NCI-H1694 (cell line): ENCODE measurements around the gene MAP7D1.
"Not testable (repeated sequence)": the region's sequence is repeated elsewhere in the genome, so short reads cannot be mapped to it uniquely, and the experiment has no call there.

Source experiments
- DNase-seq: peaks from one replicate; lab custom pipeline; 2025; lab: John Stamatoyannopoulos, UW

The MAP7D1 gene

DNA sequence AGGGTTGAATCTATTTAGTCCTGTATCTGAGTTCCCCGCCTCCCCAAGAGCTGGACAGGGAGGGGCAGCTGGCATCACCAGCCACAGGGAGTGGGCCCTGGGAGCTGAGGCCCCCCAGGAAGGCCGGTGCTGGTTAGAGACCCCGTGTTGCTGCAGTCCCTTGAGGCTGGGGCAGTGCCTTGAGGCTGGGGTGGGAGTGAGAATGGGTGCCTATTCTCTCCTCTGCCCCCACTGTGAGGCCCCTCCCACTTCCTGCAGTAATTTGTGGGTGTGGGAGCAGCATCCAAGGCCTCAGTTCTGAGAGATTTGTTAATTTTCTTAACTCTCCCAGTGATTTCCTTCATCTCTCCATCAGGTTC is 4.1 kb upstream of the MAP7D1 start:
- DNase-seq = no peak

DNA sequence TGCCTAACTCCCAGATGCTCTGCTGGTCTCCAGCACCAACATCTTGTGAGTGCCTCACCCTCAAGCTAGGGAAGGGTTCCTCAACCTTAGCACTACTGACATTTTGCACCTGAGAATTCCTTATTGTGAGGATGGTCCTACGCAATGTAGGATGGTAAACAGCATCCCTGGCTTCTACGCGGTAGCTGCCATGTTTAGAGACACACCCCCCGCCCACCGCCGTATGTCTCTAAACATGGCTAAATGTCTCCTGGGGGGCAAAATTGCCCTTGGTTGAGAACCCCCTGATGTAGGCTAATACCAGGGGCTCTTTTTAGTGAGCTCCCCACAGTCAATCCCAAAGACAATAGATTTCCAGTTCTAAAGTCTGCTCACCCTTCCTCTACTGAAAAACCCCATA is 2.5 kb upstream of the MAP7D1 start:
- DNase-seq = no peak

DNA sequence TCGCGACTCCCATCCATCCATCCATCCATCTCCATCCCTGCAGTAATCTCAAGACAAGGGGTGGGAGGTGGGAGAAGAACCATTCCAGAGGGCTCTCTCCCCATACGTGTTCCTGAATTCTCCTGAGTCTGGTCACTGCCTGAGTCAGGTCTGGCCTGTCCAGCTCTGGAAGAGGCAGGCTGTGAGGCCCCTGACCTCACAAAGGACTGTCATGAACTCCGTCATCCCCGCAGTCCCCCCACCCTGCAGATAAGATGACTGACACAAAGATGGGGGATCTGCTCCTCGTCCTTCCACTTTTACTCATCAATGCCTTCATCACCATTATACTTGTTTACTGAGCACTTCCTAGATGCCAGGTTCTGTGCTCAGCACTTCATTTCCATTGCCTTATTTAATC is 1.6 kb upstream of the MAP7D1 start:
- DNase-seq = no peak

DNA sequence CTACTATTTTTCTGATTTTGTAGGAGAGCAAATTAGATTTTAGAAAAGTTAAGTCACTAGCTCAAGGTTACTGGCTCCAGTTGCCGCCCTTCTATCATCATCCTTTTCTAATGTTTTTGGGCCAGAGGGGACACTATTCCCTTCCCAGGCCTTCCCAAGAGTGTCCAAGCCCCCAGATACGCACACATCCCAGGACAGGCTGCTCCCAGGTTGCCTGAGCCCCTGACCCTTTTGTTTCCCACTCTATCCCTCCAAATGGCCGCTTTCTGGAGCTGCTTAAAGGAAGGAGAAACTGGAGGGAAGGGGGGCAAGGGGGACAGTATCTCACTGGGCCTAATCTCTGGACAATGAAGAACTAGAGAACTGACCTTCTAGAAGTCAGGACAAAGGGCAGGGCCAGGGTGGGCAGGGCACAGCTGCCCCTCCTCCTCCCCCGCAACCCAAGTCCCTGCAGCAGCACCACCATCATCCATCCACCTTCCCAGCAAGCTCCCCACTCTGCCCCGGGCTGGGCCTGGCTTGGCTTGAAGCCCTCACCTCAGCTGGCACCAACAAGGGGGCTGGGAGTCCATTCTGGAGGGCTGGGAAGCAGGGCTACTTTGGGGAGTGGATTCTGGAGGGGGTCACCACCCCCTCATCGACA is 1.1 kb upstream of the MAP7D1 start:
- DNase-seq = no peak

DNA sequence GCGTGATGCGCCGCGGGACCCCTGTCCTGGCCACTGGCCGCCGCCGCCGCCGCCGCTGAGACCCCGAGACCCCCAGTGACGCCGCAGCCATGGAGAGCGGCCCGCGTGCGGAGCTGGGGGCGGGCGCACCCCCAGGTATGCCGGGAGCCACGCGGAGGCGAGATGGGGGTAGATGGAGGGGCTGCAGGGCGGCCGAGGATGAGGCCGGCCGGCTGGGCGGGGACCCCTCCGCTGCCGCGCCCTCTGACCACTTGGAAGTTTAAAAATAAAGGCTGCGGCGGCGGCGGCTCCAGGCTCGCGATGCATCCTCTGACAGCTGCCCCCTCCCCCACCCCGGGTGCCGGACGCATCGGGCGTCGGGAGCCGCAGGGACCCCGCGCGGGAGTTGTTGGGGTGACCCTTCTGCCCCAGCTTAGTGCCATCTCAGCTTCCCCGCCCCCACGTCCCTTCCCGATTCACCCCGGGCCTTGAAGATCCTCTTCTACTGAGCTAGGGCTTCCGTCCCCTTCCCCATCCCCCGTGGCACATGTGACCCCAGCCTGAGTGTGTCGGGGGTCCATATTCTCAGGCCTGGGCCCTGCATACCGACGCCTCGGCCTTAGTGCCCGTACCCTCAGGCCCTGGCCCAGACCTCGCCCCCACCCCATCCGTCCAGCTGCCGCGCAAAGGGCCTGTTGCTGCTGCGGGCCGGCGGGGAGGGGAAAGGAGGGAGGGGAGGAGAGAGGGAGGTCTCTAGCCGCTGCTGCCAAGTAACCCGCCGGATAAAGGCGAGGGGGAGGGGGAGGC is 562 bp downstream of the MAP7D1 start:
- DNase-seq = no peak

DNA sequence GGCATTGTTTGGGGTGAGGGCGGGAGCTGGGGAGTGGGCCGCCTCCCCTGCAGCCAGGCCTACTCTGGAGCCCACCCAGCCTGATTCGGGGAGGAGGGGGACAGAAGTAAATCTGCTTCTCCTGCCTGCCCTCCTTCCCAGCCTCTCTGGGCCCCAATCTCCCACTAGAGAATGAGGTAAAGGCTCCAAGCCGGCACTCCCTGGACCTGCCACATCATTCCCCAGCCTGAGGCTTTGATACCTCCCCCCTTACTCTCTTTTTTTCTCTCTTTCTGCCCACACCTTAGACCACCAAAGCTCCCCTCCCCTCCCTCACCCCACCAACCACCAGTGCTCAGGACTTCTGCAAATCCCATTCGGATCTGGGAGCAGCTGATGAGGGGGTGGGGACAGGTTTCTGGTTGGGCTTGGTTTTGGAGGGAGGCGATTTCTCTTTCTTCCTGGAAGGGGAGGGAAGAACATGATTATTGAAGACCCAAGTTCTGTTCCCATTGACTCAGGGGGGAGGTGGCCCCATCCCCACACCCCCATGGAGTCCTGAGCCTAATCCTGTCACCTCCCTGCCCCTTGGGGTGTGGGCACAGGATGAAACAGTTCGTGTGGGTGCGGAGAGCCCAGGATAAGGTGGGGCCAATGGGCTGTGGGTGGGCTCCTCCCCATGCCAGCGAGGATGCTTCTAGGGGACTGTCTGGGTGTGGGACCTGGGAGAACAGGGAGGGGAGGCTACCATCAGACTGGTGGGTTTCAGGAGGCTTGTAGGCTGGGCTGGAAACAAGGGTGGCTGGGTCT is 1.3 kb downstream of the MAP7D1 start:
- DNase-seq = peak; percentile 26

DNA sequence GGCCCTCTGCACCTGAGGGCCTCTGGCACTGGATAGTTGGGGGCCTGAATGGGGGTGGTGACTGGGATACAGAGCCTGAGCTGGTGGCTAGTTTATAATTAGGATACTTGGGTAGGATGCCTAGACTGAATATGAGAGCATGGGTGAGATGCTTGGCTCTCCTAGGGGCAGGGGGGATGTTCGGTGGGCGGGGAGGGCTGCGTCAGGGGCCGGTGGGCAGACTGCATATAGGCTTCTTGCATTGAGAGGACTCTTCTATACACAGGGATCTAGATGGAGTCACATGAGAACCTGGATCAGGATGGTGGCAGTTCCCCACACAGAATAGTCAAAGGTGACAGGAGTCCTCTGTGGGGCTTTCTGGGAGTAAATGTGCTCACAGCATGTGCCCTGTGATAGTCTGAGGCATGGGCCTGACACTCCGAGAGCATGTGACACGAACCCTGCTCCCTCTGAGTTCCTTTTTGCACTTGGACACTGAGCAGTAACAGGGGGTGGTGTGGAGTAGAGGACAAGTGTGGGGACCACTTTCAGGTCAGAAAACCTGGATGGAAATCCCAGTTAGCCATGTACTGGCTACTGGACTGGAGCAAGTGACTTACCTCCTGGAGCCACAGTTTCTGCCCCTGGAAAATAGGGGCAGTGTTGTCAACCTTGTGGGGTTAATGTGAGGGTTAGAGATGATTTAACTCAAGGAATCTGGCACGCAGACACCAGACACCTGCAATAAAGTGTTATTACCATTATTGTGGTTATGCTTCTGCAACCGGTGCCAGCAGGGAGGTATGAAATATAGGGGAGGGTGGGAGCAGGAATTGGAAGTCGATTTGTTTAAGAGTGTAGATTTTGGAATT is 2.2 kb downstream of the MAP7D1 start:
- DNase-seq = no peak

DNA sequence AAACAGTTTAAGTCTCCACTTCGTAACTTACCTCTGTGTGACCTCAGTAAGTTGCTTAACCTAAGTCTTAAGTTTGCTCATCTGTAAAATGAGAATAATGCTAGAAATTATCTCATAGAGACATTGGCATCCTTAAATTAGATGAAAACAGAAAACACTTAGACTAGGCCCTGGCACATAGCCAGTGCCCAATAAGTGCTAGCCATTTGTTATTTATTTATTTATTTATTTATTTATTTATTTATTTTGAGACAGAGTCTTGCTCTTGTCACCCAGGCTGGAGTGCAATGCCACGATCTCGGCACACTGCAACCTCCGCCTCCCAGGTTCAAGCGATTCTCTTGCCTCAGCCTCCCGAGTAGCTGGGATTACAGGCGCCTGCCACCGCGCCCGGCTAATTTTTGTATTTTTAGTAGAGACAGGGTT is 2.9 kb downstream of the MAP7D1 start:
- not testable (repeated sequence) for DNase-seq

DNA sequence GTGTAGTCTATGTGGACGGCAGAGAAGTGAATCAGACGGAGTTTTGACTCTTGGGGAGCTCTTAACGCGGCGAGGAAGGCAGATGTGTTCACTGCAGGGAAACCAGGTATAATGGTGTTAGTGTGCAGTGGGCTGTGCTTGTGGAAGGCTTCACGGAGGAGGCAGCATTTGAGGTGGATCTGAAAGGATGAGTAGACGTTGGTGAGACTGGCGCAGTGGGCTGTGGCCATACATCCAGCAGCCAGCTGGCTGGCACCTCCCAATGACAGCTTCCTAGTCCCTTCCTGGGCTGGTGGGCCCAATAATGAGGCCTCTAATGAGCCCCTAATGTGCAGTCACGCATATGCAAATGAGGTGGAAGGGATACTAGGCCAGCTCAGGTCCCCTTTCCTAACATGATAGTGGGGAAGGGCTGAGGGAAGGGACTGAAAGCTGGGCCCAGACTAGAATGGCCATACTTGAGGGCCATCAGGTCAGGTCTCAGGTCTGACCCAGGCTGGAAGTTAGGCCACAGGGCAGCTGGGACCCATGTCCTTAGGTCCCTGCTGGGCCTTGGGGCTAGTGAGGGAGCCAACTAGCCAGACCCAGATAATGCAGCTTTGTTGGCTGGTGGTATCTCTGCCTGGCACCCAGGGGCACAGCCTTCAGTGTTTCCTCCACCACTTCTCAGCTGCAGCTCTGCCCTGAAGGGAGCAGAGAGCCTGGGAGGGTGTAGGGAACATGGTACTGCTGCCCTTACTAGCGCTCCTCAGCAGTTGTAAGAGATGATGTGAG is 3.8 kb downstream of the MAP7D1 start:
- DNase-seq = no peak

DNA sequence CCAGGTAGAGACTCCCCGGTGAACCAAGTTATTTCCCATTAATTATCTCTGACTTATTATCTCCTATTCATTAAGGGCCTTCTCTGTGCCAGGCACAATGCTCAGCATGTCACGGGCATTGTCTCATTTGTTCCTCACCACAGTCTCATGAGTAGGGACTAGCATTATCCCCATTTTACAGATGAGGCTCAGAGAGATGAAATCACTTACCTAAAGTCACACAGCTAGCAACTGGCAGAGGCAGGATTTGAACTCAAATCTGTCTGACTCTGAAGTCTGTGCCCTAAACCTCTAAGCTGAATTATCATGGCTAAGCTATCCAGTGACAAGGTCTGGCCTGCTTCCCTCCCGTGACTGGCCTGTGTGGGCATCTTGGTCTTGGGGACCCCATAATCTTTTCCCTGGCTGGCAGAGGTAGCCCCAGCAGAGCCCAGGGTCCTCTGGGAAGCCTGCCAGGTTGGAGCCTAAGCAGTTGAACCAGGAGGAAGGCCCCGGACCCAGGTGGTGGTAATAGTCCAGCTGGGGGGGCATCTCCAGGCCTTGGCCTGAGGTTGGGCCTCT is 4.5 kb downstream of the MAP7D1 start:
- no peak for DNase-seq

DNA sequence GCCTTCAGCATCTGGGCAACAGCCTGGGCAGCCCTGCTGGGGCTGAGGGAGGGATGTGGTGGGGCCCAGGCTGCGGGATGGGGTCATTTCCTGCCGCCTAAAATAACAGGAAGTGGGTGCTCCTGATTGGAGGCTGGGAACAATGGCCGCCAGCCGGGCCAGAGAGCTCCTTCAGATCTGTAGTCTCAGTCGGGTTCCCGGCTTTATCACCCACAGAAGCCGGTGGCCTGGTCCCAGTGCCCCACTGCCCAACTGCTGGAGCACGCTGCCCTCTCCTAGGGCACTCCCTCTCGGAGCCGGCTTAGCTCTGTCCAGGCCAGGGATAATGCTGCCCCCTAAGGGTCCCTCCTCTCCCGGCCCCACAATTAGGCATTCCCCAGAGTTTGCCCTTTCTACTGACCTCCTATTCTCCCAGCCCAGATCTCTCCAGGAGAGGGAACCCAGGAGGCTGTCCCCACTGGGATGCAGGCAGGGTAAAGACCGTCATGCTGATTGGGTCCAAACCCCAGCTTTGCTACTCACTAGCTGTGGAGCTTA is 5.1 kb downstream of the MAP7D1 start:
- DNase-seq = no peak

DNA sequence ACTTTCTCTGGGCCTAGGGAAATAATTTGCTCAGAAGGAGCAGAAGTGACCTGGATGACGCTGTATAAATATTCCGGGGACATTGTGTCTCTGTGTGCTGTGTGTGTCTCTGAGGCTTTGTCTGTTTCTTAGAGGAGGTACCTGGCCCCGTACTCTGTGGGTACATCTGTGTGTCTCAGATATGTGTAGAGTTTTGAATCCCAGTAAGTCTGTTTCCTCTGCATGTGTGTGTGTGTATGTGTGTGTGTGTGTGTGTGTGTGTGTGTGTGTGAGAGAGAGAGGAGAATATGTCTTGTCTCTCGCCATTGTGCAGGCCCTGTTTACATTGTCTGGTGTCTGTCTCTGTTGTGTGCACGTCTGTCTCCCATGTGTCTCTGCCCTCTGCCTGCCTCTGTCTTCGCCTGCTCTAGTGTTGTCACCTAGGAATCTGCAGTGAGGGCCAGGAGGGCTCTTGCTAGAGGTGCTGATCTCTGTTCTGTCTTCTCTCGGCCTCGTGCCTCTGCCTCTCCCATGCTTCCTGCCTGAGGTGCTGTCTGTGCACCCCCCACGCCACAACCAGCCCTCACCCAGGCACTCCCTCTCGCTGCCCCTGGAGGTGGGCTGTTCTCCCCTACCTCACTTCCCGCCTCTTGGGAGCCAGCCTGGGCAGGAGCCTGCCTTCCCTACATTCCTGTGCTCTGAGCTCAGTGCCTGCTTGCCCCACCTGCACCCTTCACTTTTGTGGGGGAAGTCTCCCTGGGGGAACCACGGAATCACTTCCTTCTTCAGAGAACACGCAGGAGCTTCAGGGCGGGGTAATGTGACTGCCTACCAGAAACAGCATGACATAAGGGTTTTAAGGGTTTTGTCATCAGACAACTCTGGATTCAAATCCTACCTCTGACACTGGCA is 5.9 kb downstream of the MAP7D1 start:
- no peak for DNase-seq

DNA sequence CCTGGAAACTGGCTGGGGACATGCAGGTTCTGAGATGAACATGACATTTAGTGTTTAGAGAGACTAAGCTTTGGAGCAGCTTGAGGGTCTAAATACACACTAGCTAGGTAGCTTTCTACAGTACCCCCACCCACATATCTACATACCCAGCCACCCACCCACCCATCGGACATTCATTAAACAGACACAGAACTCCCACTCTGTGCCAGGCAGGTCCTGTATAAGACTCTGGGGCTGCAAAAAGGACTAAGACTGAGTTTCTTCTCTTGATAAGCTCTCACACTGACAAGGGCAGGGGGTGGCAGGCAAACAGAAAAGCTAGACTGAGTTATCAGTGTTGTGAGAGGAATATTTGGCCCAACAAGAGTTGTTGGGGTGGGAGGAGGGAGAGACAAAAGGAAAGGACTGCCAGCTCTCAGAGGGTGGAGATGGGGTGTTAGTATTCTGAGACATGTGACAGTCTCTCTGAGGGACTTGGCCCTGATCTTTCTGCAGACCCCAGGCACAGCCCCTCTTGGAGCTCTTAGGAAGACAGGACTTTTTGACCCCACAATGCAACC is 6.8 kb downstream of the MAP7D1 start:
- no peak for DNase-seq

DNA sequence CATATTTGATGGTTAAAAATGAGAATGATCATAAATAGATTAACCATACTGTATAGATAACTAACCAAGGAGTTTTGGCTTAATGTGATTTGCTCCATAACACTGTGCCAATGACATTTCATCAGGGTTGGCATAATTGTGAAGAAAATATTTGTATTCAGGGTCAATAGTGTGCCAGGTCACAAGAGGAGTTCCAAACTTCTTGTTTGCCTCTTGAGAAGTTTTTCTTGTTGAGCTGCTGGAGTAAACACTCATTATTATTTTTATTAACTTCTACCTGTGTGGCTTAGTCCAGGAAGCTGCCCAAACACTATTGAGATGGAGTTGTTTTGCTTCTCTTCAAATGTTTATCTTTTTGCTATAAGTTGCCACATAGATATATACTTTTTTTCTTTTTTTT is 7.5 kb downstream of the MAP7D1 start:
- DNase-seq = no peak

DNA sequence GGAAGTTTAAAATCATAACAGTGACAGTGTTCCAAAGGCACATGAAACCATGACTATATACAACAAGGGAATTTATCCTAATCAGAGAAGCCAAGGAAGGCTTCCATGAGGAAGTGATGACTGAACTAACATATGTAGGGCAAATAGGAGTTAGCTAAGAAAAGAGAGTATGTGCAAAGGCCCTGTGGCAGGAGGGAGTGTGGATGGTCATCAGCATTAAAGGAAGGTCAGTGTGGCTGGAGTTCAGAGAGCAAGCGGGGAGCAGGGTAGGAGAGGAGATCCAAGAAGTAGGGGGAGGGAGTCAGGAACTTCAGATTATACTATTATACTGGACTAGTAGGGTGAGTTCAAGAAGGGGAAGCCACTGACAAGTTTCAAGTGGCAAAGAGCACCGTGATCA is 8.4 kb downstream of the MAP7D1 start:
- no peak for DNase-seq

DNA sequence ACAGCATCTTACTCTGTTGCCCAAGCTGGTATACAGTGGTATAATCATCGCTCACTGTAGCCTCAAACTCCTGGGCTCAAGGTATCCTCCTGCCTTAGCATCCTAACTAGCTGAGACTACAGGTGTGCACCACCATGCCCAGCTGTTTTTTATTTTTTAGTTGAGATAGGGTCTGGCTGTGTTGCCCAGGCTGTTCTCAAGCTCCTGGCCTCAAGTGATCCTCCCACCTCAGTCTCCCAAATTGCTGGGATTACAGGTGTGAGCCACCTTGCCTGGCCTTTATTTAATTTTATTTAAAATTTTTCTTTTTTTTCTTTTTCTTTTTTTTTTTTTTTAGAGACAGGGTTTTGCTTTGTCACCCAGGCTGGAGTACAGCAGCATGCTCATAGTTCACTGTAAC is 9.2 kb downstream of the MAP7D1 start:
- DNase-seq = no peak

DNA sequence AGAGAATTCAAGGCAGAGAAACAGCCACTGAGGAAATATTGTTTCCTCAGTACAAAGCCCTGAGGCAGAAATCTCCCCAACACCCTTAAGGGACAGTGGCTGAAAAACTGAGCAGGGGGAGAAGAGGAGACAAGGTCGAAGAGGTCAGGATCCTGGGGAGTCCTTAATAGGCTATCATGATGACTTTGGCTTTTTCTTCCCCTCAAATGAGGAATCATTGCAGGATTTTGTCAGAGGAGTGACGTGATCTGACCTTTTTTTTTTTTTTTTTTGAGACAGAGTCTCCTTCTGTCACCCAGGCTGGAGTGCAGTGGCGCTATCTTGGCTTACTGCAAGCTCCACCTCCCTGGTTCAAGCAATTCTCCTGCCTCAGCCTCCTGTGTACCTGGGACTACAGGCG is 10.2 kb downstream of the MAP7D1 start:
- DNase-seq = no peak

DNA sequence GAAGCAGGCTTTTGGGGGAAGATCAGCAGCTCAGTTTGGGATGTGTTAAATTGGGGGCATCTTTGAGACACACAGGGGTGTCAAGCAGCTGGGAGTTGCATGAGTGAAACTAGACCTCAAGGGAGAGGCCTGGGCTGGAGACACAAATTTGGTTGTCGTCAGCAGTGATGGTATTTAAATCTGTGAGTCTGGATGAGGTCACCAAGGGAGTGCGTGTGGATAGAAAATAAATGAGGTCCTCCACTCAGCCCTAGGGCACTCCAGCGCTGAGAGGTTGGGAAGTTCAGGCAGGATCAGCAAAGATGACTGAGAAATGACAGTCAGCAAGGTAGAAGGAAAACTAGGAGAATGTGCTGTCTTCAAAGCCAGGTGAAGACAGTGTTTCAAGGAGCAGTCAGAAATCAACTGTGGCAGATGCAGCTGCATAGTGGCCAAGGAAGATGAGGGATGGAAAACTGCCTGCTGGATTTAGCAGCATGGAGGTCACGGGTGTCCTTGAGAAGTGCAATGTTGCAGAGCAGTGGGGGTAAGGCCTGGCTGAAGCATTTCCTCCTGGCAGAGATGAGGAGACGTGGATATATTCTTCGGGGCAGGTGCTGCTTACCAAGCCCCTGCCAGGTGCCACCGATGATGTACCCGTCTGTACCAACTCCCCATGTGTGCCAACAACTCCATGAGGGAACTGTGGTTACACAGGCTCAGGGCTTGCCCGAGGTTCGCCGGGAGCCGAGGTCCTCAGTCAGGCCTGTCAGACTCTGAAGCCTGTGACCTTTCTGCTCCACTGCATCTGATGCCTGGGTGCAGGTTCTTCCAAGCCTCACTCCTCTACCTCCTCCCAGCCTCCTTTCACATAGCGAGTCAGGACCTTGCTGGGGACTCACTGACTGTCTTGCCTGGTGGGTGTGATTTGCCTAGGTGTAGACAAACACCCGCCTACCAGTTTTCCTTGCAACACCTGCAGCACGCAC is 11.3 kb downstream of the MAP7D1 start:
- no peak for DNase-seq
